ENCODE data around the gene AKR1C3.
"Not testable (repeated sequence)": the region's sequence is repeated elsewhere in the genome, so short reads cannot be mapped to it uniquely, and the experiment has no call there.

Gene AKR1C3

DNA sequence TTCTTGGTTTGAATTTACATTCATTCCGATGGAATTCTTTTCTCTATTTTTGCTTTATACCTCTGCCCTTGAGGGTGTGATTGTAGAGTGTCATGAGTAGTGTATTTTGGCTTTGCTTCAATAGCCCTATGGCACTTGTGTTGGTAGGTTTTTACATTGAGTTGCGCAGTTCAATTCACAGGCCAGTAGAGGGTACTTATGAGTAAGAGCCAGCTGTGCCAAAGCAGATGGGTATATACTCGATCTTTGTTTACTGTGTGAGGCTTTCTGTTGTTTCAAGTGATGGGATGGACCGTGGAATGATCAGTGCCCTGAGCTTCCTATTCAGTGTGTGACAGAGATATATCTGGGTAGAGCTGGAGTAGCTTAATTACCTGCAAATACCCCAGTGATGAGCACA is 4.3 kb upstream of the AKR1C3 start:
- DNase-seq, result peak; percentile 4

DNA sequence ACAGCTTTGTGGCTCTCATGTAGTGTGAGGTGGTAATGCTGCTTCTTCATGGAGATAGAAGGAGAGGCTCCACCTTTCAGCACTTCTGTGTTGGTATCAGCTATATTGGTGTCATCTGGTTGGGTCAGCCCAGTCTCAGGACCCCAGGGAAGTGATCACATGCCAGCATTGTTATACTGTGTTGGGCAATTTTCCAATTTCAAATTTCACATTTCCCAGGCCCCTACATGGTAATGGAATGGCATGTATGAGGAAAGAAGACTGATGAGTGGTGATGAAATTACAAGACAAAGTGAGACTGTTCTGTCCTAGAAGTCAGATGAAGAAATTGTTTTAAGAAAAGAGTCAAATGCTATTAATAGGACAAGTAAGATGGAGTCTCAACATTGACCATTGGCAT is 3.7 kb upstream of the AKR1C3 start:
- DNase-seq, result no peak

DNA sequence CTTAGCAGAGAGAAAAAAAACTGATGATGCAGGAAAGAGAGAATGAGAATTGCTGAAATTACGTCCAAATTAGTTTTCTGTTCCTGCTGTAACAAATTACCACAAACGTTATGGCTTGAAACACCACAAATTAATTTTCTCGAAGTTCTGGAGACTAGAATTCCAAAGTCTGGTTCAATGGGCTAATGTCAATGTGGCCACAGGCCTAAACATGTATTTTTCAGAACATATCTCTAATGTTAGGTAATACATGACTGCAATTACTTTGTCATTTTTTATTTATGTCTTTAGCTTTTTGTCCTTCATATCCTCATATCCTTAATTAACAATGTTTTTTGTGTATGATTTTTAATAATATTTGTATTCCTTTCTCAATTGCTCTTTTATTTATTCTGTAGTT is 3.0 kb upstream of the AKR1C3 start:
- DNase-seq, result no peak

DNA sequence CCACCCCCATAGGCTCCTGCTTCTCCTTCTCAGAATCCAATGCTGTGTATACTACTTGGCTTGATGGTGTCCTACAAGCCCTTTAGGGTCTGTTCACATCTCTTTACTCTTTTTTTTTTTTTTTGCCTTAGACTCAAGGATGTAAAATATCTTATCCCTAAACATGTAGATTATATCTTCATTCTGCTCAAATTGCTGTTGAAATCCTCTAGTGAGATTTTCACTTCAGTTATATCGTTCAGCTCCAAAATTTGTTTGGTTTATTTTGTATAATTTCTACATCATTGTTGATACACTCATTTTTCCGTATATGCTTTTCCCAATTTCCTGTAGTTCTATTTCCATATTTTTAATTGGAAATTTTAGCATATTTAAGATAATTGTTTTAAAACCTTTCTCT is 1.8 kb upstream of the AKR1C3 start:
- no peak for DNase-seq

DNA sequence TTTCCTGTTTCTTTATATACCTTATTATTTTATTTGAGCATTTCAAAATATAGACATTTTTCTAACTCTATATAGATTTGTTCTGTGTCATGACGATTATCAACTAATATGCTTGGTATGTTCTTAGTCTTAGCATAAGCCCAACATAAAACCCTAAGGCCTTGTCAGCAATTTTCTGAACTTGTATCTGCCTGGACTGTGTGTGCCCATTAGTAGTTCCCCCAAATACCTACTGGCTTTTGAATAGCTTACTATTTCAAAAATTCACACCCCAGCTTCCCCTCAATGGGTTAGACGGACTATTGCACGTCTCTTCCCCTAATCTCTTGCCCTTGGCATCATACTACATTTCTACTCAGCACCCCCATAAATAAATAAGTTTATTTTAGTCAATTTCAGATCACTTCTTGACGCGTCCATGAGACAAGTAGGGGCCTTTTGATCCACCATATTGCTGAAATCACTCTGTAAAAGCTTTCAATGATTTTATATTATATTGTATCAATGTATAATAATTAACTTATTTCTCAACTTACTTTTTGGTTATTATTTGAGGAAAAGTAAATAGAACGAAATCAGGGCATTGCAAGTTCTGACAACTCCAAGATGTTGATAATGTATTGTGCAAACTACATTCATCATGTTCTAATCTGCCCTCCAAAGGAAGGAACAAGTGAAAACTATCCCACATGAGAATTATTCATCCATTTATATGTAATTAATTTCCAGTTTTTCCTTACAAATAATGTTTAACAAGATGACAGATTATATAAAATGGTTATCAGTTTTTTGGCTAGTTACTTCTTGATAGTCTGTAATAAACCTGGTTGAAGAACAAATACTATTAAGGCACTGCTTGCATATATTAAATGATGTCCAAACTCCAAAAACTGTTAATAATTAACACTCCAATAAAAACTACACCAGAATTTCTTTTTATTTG is 1.1 kb upstream of the AKR1C3 start:
- DNase-seq, result no peak

DNA sequence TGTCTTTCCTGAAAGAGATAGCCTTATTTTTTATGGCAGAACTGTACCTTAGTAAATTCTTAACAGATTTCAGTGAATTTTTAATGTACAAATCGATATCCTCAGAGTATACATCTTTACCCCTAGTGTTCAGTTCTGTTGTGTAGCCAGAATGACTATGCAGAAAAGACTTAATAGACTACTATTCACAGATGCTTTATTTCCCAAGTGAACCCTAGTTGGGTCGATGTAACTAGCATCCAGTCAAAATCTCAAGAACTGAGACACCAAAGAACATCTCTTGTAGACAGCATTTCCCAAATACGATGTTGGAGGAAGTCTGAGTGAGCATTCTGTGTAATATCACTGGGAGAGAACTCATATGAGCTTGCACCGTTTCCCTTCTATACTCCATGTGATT is 1.5 kb downstream of the AKR1C3 start:
- no peak for DNase-seq

DNA sequence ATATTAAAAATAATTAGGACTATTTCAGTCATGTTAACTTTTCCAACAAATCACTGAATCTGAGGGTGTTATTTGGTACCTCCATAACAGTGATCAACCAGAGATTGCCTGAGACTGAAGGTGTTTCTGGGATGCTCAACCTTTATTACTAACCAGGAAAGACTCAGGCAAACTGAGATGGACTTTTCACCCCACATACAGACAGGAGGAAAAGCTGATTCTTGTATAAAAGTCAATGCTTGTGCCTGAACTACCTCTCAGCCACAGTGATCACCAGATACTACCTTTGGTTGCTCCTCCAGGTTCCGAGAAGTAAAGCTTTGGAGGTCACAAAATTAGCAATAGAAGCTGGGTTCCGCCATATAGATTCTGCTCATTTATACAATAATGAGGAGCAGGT is 1.9 kb downstream of the AKR1C3 start:
- no peak for DNase-seq

DNA sequence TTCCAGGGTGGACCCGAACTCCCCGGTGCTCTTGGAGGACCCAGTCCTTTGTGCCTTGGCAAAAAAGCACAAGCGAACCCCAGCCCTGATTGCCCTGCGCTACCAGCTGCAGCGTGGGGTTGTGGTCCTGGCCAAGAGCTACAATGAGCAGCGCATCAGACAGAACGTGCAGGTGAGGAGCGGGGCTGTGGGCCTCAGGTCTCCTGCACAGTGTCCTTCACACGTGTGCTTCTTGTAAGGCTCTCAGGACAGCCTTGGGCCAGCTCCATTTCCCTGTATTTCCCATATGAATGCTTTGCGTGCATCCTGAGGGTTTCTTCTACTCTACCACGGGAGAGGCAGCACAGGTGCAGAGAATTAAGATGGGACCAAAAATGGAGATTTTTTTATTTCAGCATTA is 8.3 kb downstream of the AKR1C3 start:
- DNase-seq, result not testable (repeated sequence)

DNA sequence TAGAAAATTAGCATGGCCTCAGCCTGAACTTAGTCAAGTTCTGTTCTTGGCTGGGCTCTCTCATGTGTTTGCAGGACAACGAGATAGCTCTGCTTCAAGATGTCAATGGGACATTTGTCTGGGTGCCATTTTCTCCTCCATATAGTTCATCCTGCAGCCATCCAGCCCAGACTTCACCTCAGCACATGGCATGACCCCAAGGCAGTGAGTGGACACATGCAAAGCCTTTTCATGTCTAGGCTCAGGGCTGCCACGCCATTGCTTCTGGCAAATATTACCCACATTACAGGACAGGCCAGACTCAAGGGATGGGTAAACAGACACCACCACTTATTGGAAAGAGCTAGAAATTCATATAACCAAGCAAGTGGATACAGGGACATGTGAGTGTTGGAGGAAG is 9.3 kb downstream of the AKR1C3 start:
- DNase-seq, result no peak

DNA sequence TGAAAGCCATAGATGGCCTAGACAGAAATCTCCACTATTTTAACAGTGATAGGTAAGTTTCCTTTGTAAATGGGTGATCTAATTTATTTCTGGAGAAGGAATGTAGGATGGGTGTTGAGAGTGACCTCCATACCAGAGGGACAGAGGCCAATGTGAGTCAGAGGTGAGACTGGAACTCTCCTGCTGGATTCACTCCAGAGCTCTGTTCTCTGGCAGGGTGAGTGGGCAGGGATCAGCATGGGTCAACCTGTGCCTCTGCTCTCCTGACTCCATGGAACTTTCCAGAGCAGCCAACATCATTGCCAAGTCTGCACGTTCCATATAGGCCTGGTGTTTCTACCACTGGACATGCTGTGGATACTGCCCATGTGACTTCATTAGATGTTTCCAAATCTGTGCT is 11.4 kb downstream of the AKR1C3 start:
- DNase-seq, result no peak

DNA sequence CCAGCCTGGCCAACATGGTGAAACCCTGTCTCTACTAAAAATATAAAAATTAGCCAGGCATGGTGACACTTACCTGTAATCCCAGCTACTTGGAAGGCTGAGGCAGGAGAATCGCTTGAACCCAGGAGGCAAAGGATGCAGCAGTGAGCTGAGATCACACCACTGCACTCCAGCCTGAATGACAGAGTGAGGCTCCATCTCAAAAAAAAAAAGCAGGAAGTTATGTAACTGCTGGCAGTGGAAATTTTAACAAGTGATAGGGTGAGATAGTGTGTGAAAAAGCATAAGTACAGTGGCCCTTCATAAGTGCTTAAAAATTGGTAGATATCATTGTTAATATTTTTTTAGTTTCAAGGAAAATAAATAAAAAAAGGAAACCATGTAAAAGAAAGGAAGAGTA is 12.3 kb downstream of the AKR1C3 start:
- no peak for DNase-seq

DNA sequence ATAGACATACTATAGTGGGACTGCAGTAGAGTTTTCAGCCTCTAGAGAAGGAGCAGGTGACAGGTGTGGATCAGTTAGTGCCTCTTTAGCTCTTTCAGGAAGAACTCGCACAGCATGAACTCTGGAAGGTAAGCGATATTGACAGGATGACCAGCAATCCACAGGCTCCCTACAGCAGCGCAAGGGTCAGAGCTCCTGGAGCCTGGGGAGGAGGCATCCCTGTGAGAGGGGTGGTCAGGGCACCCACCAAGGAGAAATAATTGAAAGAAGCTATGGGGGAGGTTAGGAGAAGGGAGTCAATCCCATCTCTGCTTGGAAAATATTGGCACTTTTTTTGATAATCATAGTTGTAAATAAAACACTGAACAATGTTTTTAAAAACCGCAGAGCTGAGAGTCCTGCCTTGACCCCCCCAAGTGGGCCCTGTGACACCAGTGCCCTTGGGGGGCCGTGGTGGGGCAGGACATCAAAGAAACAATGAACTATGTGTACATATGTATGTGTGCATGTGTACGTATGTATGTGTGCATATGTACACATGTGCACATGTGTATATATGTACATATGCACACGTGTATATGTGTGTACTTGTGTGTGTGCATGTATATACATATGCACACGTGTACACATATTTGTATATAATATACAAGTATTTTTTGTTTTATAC is 13.8 kb downstream of the AKR1C3 start:
- no peak for DNase-seq

DNA sequence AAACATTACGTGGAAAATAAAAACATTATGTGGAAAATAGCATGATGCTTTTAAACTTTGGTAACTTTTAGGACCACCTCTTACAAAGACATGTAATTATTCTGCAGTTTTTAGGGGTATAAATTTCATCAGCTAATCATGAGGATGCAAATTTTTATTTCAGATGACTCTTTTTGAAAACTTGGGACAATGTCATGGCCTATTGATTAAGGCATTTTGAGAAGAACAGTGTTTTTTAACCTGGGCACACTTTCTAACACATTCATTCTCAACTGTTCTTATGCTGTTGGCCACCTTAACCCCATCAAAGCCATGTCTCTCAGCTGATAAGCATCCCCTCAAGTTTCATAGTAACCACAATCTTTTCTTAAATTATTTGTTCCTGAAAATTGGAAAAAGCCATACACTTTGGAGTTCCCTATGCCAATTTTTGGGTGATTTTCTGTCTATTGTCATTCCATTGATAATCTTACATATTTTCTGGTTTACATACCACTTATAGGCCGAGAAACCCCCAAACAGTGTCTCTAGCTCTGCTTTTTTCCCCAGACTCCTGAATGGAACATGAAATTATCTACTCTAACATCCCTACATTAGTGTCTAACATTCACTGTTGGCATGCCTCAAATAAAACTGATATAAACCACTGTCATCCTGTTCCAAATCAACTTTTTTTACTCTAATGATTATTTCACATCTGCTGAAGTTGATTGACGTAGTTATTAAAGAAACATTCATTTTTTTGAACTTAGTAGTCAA is 14.6 kb downstream of the AKR1C3 start:
- no peak for DNase-seq

DNA sequence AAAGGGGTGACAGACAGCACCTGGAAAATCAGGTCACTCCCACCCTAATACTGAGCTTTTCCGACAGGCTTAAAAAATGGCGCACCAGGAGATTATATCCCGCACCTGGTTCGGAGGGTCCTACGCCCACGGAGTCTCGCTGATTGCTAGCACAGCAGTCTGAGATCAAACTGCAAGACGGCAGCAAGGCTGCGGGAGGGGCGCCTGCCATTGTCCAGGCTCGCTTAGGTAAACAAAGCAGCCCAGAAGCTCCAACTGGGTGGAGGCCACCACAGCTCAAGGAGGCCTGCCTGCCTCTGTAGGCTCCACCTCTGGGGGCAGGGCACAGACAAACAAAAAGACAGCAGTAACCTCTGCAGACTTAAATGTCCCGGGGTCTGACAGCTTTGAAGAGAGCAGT is 15.6 kb downstream of the AKR1C3 start:
- DNase-seq, result not testable (repeated sequence)

DNA sequence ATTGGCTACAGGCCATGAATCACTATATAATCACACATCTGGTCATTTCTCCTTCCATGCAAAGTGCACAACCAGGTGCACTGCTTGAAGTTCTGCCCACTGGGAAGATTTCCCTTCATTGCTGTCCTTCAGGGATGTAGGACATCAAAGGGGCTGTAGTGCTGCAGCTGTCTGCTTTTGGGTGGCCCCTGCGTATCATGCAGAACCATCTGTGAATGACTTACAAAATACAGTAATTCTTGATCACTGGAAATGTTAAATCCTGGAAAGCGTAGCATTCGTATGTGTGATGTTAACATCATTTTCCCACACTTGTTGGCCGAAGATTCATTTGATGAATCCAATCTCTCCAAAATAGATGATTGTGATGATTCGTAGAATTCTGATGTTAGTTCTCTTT is 22.4 kb downstream of the AKR1C3 start:
- no peak for DNase-seq

DNA sequence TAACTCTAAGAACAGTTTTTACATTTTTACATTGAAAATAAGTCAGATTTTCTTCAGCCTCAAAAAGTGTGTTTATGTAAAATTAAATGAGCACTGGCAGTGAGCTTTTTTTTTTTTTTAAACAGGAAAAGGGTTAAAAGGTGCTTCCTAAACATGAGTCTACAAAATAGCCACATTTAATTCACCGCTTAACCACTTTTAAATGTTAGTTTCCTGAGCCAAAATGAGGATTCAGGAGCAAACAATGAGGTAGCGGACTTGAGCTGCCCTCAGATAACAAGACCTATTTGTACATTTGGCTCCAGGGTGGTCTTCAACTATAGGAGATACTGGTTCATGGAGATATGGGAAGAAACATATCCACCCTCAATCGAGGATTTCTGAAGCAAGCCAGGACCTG is 22.8 kb downstream of the AKR1C3 start:
- DNase-seq, result no peak

DNA sequence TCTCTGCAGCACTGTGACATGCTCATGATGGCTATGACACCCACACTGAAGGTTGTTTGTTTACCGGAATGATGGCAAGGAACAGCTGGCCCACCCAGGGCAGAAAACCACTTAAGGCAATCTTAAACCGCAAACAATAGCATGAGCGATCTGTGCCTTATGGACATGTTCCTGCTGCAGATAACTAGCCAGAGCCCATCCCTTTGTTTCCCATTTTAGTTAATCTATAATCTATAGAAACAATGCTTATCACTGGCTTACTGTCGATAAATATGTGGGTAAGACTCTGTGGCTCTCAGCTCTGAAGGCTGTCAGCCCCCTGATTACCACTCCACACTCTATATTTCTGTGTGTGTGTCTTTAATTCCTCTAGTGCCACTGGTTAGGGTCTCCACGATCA is 25.8 kb downstream of the AKR1C3 start:
- DNase-seq, result not testable (repeated sequence)

DNA sequence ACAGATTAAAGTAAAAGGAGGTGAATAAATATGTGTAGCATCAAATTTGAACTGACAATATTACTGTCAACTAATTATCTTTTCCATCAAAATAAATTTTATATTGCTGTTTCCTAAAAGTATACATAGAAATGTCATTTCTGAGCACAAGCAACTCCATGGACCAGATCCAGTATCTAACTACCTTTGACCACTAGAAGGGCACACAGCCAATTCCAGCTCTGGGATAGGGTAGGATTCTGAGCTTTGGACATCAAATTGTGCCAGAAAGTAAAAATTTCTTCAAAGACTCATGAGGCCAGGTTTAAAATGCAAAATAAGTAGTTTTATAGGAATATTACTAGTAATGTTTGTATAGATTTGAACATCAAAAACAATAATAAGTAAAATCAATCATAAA is 29.7 kb downstream of the AKR1C3 start:
- no peak for DNase-seq

DNA sequence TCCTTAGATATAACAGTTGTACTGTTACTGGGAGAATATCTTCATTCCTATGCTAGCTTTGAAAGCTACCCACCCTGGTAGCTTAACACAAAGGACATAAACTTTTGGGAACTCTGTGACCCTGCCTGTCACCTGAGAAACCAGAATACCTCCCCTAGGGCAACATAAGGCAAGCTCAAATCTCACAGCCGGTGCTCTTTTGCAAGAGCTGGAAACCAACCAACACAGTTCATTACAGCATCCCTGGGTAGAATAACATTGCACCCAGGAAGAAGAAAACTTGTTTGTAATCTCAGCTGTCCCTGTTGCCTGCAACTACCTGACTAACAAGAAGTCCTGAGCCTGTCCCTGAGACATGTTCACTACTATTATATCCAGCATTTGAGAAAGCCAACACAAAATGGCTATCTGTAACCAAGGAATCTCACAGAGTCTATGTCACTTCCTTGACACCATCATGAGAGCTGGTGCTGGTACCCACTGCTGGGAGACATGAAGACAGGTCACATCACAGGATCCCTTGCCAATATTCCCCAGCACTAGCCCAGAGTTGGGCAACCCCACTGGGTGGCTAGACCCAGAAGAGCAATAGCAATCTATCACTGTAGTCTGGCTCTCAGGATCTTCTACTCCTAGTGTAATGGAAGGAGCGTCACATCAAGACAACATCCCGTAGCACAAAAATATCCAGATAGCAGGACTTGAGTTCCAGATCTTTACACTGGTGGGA is 31.3 kb downstream of the AKR1C3 start:
- DNase-seq, result no peak

DNA sequence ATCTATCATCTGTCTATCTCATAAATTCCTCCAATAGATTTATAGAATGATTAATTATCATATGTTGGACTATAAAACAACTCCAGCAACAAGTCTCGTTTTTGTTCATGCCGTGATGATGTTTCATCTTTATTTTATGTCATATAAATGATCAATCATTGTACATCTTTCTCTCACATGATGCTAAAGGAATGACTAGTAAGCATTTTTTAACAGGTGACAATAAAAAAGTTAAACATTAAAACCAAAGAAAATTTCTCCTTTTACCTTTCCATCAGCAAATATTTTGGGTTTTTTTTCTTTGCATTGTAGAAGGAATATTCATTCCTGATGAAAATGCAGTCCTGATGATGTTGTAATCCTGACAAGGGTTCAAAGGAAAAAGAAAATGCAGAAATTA is 41.4 kb downstream of the AKR1C3 start:
- DNase-seq, result no peak

DNA sequence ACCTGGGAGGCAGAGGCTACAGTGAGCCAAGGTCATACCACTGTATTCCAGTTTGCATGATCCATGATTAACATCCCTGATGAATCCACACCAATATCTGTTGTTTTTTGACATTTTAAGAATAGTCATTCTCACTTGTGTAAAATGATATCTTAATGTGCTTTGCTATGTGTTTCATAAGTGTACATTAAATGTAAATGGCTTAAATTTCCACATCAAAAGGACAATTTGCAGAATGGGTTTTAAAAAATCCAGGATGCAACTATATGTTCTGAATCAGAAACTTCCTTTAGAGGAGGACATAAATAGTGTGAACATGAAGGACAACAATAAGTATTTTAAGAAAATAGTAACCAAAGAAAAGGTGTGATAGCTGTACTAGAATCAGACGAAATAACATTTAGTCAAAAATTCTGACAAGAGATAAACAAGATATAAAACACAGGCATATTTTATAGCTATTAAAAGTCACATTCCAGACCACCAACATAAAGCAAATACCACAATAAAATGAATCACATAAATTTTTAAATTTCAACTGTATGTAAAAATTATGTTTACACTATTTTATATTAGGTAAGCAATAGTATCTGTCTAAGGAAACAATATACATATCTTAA is 42.4 kb downstream of the AKR1C3 start:
- no peak for DNase-seq

DNA sequence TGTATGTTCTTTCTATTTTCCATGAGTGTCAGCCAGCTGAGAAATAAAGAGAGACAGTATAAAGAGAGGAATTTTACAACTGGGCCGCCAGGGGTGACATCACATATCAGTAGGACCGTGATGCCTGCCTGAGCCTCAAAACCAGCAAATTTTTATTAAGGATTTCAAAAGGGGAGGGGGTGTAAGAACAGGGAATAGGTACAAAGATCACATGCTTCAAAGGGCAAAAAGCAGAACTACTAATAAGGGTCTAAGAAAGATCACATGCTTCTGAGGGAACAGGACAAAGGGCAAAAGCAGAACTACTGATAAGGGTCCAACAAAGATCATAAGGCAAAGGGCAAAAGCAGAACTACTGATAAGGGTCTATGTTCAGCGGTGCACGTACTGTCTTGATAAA is 43.5 kb downstream of the AKR1C3 start:
- not testable (repeated sequence) for DNase-seq

DNA sequence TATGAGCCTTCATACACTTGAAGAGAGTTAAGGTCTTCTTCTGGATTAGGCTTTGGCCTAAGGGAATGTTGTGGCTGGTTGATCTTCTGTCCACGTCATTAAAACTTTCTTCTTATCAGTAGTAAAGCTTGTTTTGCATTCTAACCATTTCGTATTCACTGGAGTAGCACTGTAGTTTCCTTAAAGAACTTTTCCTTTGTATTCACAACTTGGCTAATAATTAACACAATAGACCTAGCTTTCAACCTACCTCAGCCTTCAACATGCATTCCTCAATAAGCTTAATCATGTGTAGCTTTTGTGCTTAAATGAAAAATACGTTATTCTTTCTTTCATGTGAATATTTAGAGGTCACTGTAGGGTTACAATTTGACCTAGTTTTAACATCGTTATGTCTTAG is 48.0 kb downstream of the AKR1C3 start:
- DNase-seq, result no peak
